Measurements from ENCODE around the gene LAX1. TPM values are rescaled to one million over a fixed set of nuclear protein-coding genes. Genes with fewer than 3 reads are reported as not detected.
"Not testable (repeated sequence)": the region's sequence is repeated elsewhere in the genome, so short reads cannot be mapped to it uniquely, and the experiment has no call there.

Gene LAX1
- total and polyA plus RNA-seq, 2 experiments from 2014 or later, result 0.11 TPM; not detected in 1

DNA sequence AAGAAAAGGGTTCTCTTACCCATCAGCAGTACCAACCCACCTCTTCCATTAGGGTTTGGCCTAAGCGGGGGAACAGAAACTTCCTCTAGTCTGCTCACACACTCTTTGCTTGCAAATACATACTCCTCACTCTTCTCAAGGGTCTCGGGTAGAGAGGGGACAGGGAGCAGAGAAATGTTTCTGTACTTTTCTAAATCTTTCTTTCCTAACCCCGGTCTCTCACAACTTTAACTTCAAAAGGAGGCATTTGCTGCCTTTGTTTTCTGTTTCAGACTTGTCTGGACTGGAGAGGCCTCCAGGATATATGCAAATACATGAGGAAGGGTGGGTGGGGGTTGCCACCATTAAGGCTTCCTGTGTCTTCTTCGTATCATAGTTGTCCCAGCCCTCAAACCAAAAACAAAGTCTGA is 10.5 kb upstream of the LAX1 start:
- Histone ChIP-seq H2AFZ (no peak overlapping the region), H3K9me2 (ENCODE audit: insufficient read depth) (no peaks in the 10 kb centered on the region), H3K4me1 (ENCODE audit: insufficient read depth) (no peaks in the 10 kb centered on the region), H3K27ac (no peak overlapping the region), H3K9ac (no peak overlapping the region), H3K36me3 (ENCODE audit: low read depth) (no peaks in the 10 kb centered on the region), H3F3A (ENCODE audit: insufficient read depth) (0 out of 2 replicates have a peak, but pooled peaks cover 5% of the 10 kb centered on the region), H3K79me2 (ENCODE audit: insufficient read depth) (no peaks in the 10 kb centered on the region), H3K27me3 (replicated peaks; ENCODE audit: insufficient read depth) (no peaks in the 10 kb centered on the region), H3K9me3 (ENCODE audit: low read depth) (no peaks in the 10 kb centered on the region), H3K4me2 (ENCODE audit: unreplicated experiment) (no peak overlapping the region), H4K20me1 (ENCODE audit: insufficient read depth) (no peaks in the 10 kb centered on the region), H3K4me3 (no peak overlapping the region)
- 89 to 90% methylated on average over 4 of the region's 4 CpGs for WGBS, 2 experiments (ENCODE audit: low coverage in 1 of 2, low lambda C conversion rate in 2 of 2, missing lambda C conversion rate in 2 of 2)
- DNase-seq, result no peak
- TF ChIP-seq EZH2phosphoT487 (IDR thresholded peaks at IDR 0.05; ENCODE audit: insufficient read depth, low read depth) (no peak), EZH2 (IDR thresholded peaks at IDR 0.05; ENCODE audit: insufficient read depth, poor library complexity, severe bottlenecking) (no peak)
- in situ Hi-C loops (cut with MboI), result no loop called here

DNA sequence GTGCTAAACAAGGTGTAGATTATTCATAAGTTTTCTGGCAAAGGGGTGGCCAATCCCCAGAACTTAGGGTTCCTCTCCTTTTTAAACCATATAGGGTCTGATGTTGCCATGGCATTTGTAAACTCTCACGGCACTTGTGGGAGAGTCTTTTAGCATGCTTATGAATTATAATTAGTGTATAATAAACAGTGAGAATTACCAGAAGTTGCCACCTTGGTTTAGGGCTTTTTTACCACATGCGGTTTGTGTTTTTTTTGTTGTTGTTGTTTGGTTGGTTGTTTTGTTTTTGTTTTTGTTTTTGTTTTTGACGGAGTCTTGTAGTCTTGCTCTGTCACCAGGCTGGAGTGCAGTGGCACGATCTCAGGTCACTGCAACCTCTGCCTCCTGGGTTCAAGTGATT is 8.9 kb upstream of the LAX1 start:
- whole genome bisulfite sequencing, 2 experiments (ENCODE audit: low coverage in 1 of 2, low lambda C conversion rate in 2 of 2, missing lambda C conversion rate in 2 of 2), result 82 to 83% methylated on average over 4 of the region's 4 CpGs
- Histone ChIP-seq H3K79me2 (ENCODE audit: insufficient read depth) (no peaks in the 10 kb centered on the region), H3K9ac (no peak overlapping the region), H3K27me3 (replicated peaks; ENCODE audit: insufficient read depth) (no peaks in the 10 kb centered on the region), H2AFZ (no peak overlapping the region), H3F3A (ENCODE audit: insufficient read depth) (no peaks in the 10 kb centered on the region), H3K4me3 (no peak overlapping the region), H3K9me3 (ENCODE audit: low read depth) (no peaks in the 10 kb centered on the region), H3K4me2 (ENCODE audit: unreplicated experiment) (no peak overlapping the region), H3K36me3 (ENCODE audit: low read depth) (no peaks in the 10 kb centered on the region), H3K27ac (no peak overlapping the region), H4K20me1 (ENCODE audit: insufficient read depth) (no peaks in the 10 kb centered on the region), H3K4me1 (ENCODE audit: insufficient read depth) (no peaks in the 10 kb centered on the region), H3K9me2 (ENCODE audit: insufficient read depth) (no peaks in the 10 kb centered on the region)
- in situ Hi-C loops (cut with MboI), result no loop called here
- TF ChIP-seq EZH2phosphoT487 (IDR thresholded peaks at IDR 0.05; ENCODE audit: insufficient read depth, low read depth) (no peak), EZH2 (IDR thresholded peaks at IDR 0.05; ENCODE audit: insufficient read depth, poor library complexity, severe bottlenecking) (no peak)
- DNase-seq, result no peak

DNA sequence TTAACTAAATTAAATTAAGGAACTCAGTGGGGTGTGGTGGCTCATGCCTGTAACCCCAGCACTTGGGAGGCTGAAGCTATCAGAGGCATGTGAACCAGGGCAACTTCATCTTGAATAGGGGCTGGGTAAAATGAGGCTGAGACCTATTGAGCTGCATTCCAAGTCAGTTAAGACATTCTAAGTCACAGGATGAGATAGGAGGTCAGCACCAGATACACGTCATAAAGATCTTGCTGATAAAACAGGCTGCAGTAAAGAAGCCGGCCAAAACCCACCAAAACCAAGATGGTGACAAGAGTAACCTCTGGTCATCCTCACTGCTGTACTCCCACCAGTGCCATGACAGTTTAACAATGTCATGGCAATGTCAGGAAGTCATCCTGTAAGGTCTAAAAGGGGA is 6.2 kb upstream of the LAX1 start:
- H3K4me1 ChIP-seq (ENCODE audit: insufficient read depth); H3K36me3 ChIP-seq (ENCODE audit: low read depth); H2AFZ ChIP-seq; H4K20me1 ChIP-seq (ENCODE audit: insufficient read depth); DNase-seq; H3K9ac ChIP-seq; H3K79me2 ChIP-seq (ENCODE audit: insufficient read depth); H3K9me3 ChIP-seq (ENCODE audit: low read depth); H3K4me3 ChIP-seq; H3K9me2 ChIP-seq (ENCODE audit: insufficient read depth); H3K27ac ChIP-seq; H3K27me3 ChIP-seq (replicated peaks; ENCODE audit: insufficient read depth); H3F3A ChIP-seq (ENCODE audit: insufficient read depth); H3K4me2 ChIP-seq (ENCODE audit: unreplicated experiment); in situ Hi-C loops (cut with MboI): not testable (repeated sequence)
- 90 to 93% methylated on average over 2 of the region's 2 CpGs for WGBS, 2 experiments (ENCODE audit: low coverage in 1 of 2, low lambda C conversion rate in 2 of 2, missing lambda C conversion rate in 2 of 2)

- 83 to 84% methylated on average over 3 of the region's 3 CpGs for WGBS, 2 experiments (ENCODE audit: low coverage in 1 of 2, low lambda C conversion rate in 2 of 2, missing lambda C conversion rate in 2 of 2)
- in situ Hi-C loops (cut with MboI), result no loop called here
- no peaks in the 10 kb centered on the region for H3K79me2 ChIP-seq (ENCODE audit: insufficient read depth)
- H3K27ac ChIP-seq, result no peak overlapping the region
- no peaks in the 10 kb centered on the region for H3K27me3 ChIP-seq (replicated peaks; ENCODE audit: insufficient read depth)
- no peaks in the 10 kb centered on the region for H3F3A ChIP-seq (ENCODE audit: insufficient read depth)
- H3K36me3 ChIP-seq (ENCODE audit: low read depth), result no peaks in the 10 kb centered on the region
- DNase-seq, result no peak
- no peaks in the 10 kb centered on the region for H3K9me2 ChIP-seq (ENCODE audit: insufficient read depth)
- no peaks in the 10 kb centered on the region for H3K9me3 ChIP-seq (ENCODE audit: low read depth)
- TF ChIP-seq EZH2 (IDR thresholded peaks at IDR 0.05; ENCODE audit: insufficient read depth, poor library complexity, severe bottlenecking) (no peak), EZH2phosphoT487 (IDR thresholded peaks at IDR 0.05; ENCODE audit: insufficient read depth, low read depth) (no peak)
- no peak overlapping the region for H3K9ac ChIP-seq
- H3K4me1 ChIP-seq (ENCODE audit: insufficient read depth), result no peaks in the 10 kb centered on the region
- H4K20me1 ChIP-seq (ENCODE audit: insufficient read depth), result no peaks in the 10 kb centered on the region
- no peak overlapping the region for H2AFZ ChIP-seq
- H3K4me3 ChIP-seq, result no peak overlapping the region
- no peak overlapping the region for H3K4me2 ChIP-seq (ENCODE audit: unreplicated experiment)
These were observed 4.5 kb upstream of the LAX1 start for GRCh38 chr1:203760506-203760905.

- 71 to 72% methylated on average over 7 of the region's 7 CpGs for WGBS, 2 experiments (ENCODE audit: low coverage in 1 of 2, low lambda C conversion rate in 2 of 2, missing lambda C conversion rate in 2 of 2)
- DNase-seq; H3K9me2 ChIP-seq (ENCODE audit: insufficient read depth); H2AFZ ChIP-seq; in situ Hi-C loops (cut with MboI); H4K20me1 ChIP-seq (ENCODE audit: insufficient read depth); H3K36me3 ChIP-seq (ENCODE audit: low read depth); H3F3A ChIP-seq (ENCODE audit: insufficient read depth); H3K9ac ChIP-seq; H3K4me1 ChIP-seq (ENCODE audit: insufficient read depth); H3K27ac ChIP-seq; H3K9me3 ChIP-seq (ENCODE audit: low read depth); H3K4me3 ChIP-seq; H3K27me3 ChIP-seq (replicated peaks; ENCODE audit: insufficient read depth); H3K79me2 ChIP-seq (ENCODE audit: insufficient read depth); H3K4me2 ChIP-seq (ENCODE audit: unreplicated experiment): not testable (repeated sequence)
These were observed 3.0 kb upstream of the LAX1 start for GRCh38 chr1:203761958-203762357.
